CD14-positive monocyte (primary cell): ENCODE results near the gene FAM234A. TPM values are rescaled to one million over a fixed set of nuclear protein-coding genes. Genes with fewer than 3 reads are reported as not detected.
A peak's percentile ranks its signal among the peaks of the same experiment; 100 is the strongest.

Source experiments
- DNase-seq, 3 donors: peaks; one replicate each; pipeline ENCODE4 v3.0.0-alpha.2; 2011 to 2022
- H2AFZ ChIP-seq: 2 replicates; pipeline ENCODE4 v1.6.0; 2012; ENCODE audit warnings: mild to moderate bottlenecking, low read depth, low read length, inconsistent platforms; ENCODE audit not compliant: insufficient read depth, poor library complexity, severe bottlenecking
- H3K27ac ChIP-seq, 2 donors: 1 replicate in 1 of 2; 2 replicates in 1 of 2; pipeline ENCODE4 v1.5.1; 2012 to 2013; ENCODE audit warnings: low read length in 2 of 2, control low read depth in 1 of 2, inconsistent platforms in 1 of 2, low read depth in 1 of 2, mild to moderate bottlenecking in 1 of 2
- H3K27me3 ChIP-seq, 2 donors: one replicate each; pipeline versions ENCODE4 v1.6.0 to v1.6.1; 2011 to 2013; ENCODE audit warnings: low read length in 2 of 2; ENCODE audit not compliant: control insufficient read depth in 2 of 2, insufficient read depth in 2 of 2
- H3K36me3 ChIP-seq, 2 donors: replicated peaks in 1 of 2; 1 replicate in 1 of 2; 2 replicates in 1 of 2; pipeline versions ENCODE4 v1.5.1 to v1.6.1; 2012 to 2013; ENCODE audit warnings: low read length in 2 of 2, control low read depth in 1 of 2, inconsistent platforms in 1 of 2, mild to moderate bottlenecking in 1 of 2; ENCODE audit not compliant: insufficient read depth in 2 of 2, control insufficient read depth in 1 of 2
- H3K4me1 ChIP-seq, 2 donors: 1 replicate in 1 of 2; 2 replicates in 1 of 2; pipeline versions ENCODE4 v1.5.1 to v1.6.1; 2012 to 2013; ENCODE audit warnings: low read length in 2 of 2, control low read depth in 1 of 2, inconsistent platforms in 1 of 2, mild to moderate bottlenecking in 1 of 2, moderate library complexity in 1 of 2; ENCODE audit not compliant: insufficient read depth in 2 of 2, control insufficient read depth in 1 of 2
- H3K4me2 ChIP-seq: replicated peaks from 2 replicates; pipeline ENCODE3; 2012; ENCODE audit warnings: low read length, moderate library complexity, mild to moderate bottlenecking; ENCODE audit not compliant: poor library complexity, severe bottlenecking; ENCODE audit errors: extremely low read depth
- H3K4me3 ChIP-seq, 3 experiments: fragments of 200-600 bp in 1 of 3; sonication (generic) in 1 of 3; replicated peaks in 1 of 3; 1 replicate in 2 of 3; 2 replicates in 1 of 3; pipeline ENCODE4 v1.5.1; 2011 to 2013; ENCODE audit warnings: low read length in 3 of 3, mild to moderate bottlenecking in 3 of 3, control low read depth in 2 of 3, low read depth in 2 of 3, inconsistent platforms in 1 of 3, moderate library complexity in 1 of 3
- H3K79me2 ChIP-seq: 2 replicates; pipeline ENCODE4 v1.6.0; 2012; ENCODE audit warnings: mild to moderate bottlenecking, control low read depth, inconsistent platforms, low read length, moderate library complexity; ENCODE audit not compliant: insufficient read depth
- H3K9ac ChIP-seq: 2 replicates; pipeline ENCODE4 v1.6.0; 2017; ENCODE audit warnings: low read length, mild to moderate bottlenecking; ENCODE audit not compliant: insufficient read depth, poor library complexity, severe bottlenecking
- H3K9me3 ChIP-seq, 2 donors: replicated peaks in 1 of 2; 1 replicate in 1 of 2; 2 replicates in 1 of 2; pipeline versions ENCODE4 v1.5.1 to v1.6.1; 2012 to 2013; ENCODE audit warnings: low read length in 2 of 2, control low read depth in 1 of 2; ENCODE audit not compliant: control insufficient read depth in 1 of 2, insufficient read depth in 1 of 2
- H4K20me1 ChIP-seq: 2 replicates; pipeline ENCODE4 v1.6.0; 2012; ENCODE audit warnings: mild to moderate bottlenecking, low read length, control low read depth, moderate library complexity; ENCODE audit not compliant: insufficient read depth
- H3K27ac Mint-ChIP-seq, 7 donors: one replicate each; pipeline ENCODE4 v1.8.0; 2020; ENCODE audit warnings: mild to moderate bottlenecking in 7 of 7, mixed read lengths in 7 of 7, moderate library complexity in 6 of 7, inconsistent platforms in 2 of 7
- H3K27me3 Mint-ChIP-seq, 3 donors: one replicate each; pipeline ENCODE4 v1.8.0; 2021 to 2022; ENCODE audit warnings: low read depth in 3 of 3, mild to moderate bottlenecking in 3 of 3, mixed read lengths in 3 of 3, moderate library complexity in 3 of 3, inconsistent platforms in 1 of 3
- H3K36me3 Mint-ChIP-seq, 2 donors: one replicate each; pipeline ENCODE4 v1.8.0; 2020; ENCODE audit warnings: mixed read lengths in 2 of 2, inconsistent platforms in 1 of 2, mild to moderate bottlenecking in 1 of 2
- H3K4me1 Mint-ChIP-seq: one replicate; pipeline ENCODE4 v1.8.0; 2020; ENCODE audit warnings: mild to moderate bottlenecking, mixed read lengths
- H3K4me3 Mint-ChIP-seq, 2 donors: one replicate each; pipeline ENCODE4 v1.8.0; 2020; ENCODE audit warnings: mild to moderate bottlenecking in 2 of 2, mixed read lengths in 2 of 2, moderate library complexity in 1 of 2
- H3K9me3 Mint-ChIP-seq, 7 donors: one replicate each; pipeline ENCODE4 v1.8.0; 2020 to 2022; ENCODE audit warnings: mixed read lengths in 7 of 7, mild to moderate bottlenecking in 6 of 7, moderate library complexity in 6 of 7, inconsistent platforms in 2 of 7
- CTCF ChIP-seq: fragments of 200-600 bp; IDR thresholded peaks from one replicate; pipeline ENCODE4 v1.8.0; 2022; ENCODE audit warnings: antibody characterized with exemption, mild to moderate bottlenecking
- WGBS: methylation state at CpG from one replicate; pipeline ENCODE4 v1.1.5; 2013; ENCODE audit warnings: missing lambda C conversion rate; ENCODE audit not compliant: insufficient coverage; 5-methylcytosine and 5-hydroxymethylcytosine counted together
- intact Hi-C, 2 donors: fragments of 100-400 bp; cut with micrococcal nuclease; formaldehyde crosslinking; loops; one replicate each; pipeline versions ENCODE4 v1.15.0 to v1.15.1; 2023
- polyA plus RNA-seq, 3 donors: library from polyadenylated mRNA; depleted of rRNA in 1 of 3; unstranded in 2 of 3; stranded (reverse) in 1 of 3; fragments of 300-500 nt in 2 of 3; fragments of >200 nt in 1 of 3; fragmentation: Illumina TruSeq in 2 of 3; gene quantifications; 1 replicate in 2 of 3; 2 replicates in 1 of 3; pipeline ENCODE4 v1.2.3, GENCODE V29; 2012 to 2021

The FAM234A gene
- polyA plus RNA-seq, 3 donors: 22.5 to 40.4 (median 25.1) TPM

GRCh38 chr16:263944-264343 lies 29.3 kb downstream of the FAM234A start:
- H2AFZ ChIP-seq: no peak overlapping the region
- H3K4me2 ChIP-seq: no peak overlapping the region
- H3K27ac ChIP-seq: no peak overlapping the region
- no peak overlapping the region for H3K9ac ChIP-seq
- 97% methylated on average over 17 of the region's 17 CpGs for WGBS
- Mint-ChIP-seq H3K4me1 (peaks cover 4% of the 10 kb centered on the region), H3K36me3 (peaks cover 44 to 59% of the 10 kb centered on the region in 2 donors), H3K27me3 (peaks cover 0 to 1% (median 0%) of the 10 kb centered on the region in 3 donors), H3K27ac (peak overlapping the region in 1 of 7 donors; percentile 10), H3K9me3 (peaks cover 0 to 2% (median 0%) of the 10 kb centered on the region in 7 donors), H3K4me3 (no peak overlapping the region)
- no peaks in the 10 kb centered on the region for H3K9me3 ChIP-seq
- no peaks in the 10 kb centered on the region for H3K27me3 ChIP-seq
- H4K20me1 ChIP-seq: no peaks in the 10 kb centered on the region
- intact Hi-C loops: no loop called here
- H3K79me2 ChIP-seq: no peaks in the 10 kb centered on the region
- H3K4me1 ChIP-seq: no peaks in the 10 kb centered on the region
- TF ChIP-seq CTCF: no peak
- no peak overlapping the region for H3K4me3 ChIP-seq
- no peak for DNase-seq
- peaks cover 49 to 53% of the 10 kb centered on the region in 2 donors for H3K36me3 ChIP-seq

GRCh38 chr16:264440-264951 lies 29.9 kb downstream of the FAM234A start:
- H3K27me3 Mint-ChIP-seq: peaks cover 0 to 1% (median 0%) of the 10 kb centered on the region in 3 donors
- H3K27ac Mint-ChIP-seq: peak overlapping the region in 1 of 7 donors; percentile 57
- Histone ChIP-seq H3K79me2 (no peaks in the 10 kb centered on the region), H3K4me2 (no peak overlapping the region), H3K36me3 (peaks cover 44 to 51% of the 10 kb centered on the region in 2 donors), H3K4me3 (no peak overlapping the region), H3K27me3 (no peaks in the 10 kb centered on the region), H4K20me1 (no peaks in the 10 kb centered on the region), H2AFZ (no peak overlapping the region), H3K4me1 (no peaks in the 10 kb centered on the region), H3K9me3 (no peaks in the 10 kb centered on the region), H3K9ac (no peak overlapping the region), H3K27ac (no peak overlapping the region)
- intact Hi-C loops: no loop called here
- H3K9me3 Mint-ChIP-seq: peaks cover 0 to 2% (median 0%) of the 10 kb centered on the region in 7 donors
- H3K4me1 Mint-ChIP-seq: no peaks in the 10 kb centered on the region
- peak in 1 of 3 donors; percentile 1 for DNase-seq
- WGBS: 97% methylated on average over 23 of the region's 23 CpGs
- no peak for TF ChIP-seq CTCF
- H3K36me3 Mint-ChIP-seq: peaks cover 39 to 54% of the 10 kb centered on the region in 2 donors
- no peak overlapping the region for H3K4me3 Mint-ChIP-seq
